Adrenal gland (tissue), 5 donors: ENCODE measurements around the gene ITPKA.

Experiments
- POLR2A ChIP-seq, 2 donors: fragments of 450-650 bp; IDR thresholded peaks; one replicate each; pipeline ENCODE4 v1.6.1; 2017; ENCODE audit warnings: antibody characterized with exemption in 2 of 2, mild to moderate bottlenecking in 2 of 2, moderate library complexity in 1 of 2
- TF ChIP-seq, protein P1 (sequence below), 6 experiments: fragments of 450-650 bp in 4 of 6; fragments of 200-600 bp in 2 of 6; sonication (generic) in 1 of 6; IDR thresholded peaks; 1 replicate in 5 of 6; 2 replicates in 1 of 6; pipeline versions ENCODE4 v1.5.1 to v1.8.0; 2016 to 2021; ENCODE audit warnings: antibody characterized with exemption in 6 of 6, mild to moderate bottlenecking in 2 of 6, moderate library complexity in 1 of 6
- donor health status: DM: no; HTN: no; CAD: no.

DNA sequence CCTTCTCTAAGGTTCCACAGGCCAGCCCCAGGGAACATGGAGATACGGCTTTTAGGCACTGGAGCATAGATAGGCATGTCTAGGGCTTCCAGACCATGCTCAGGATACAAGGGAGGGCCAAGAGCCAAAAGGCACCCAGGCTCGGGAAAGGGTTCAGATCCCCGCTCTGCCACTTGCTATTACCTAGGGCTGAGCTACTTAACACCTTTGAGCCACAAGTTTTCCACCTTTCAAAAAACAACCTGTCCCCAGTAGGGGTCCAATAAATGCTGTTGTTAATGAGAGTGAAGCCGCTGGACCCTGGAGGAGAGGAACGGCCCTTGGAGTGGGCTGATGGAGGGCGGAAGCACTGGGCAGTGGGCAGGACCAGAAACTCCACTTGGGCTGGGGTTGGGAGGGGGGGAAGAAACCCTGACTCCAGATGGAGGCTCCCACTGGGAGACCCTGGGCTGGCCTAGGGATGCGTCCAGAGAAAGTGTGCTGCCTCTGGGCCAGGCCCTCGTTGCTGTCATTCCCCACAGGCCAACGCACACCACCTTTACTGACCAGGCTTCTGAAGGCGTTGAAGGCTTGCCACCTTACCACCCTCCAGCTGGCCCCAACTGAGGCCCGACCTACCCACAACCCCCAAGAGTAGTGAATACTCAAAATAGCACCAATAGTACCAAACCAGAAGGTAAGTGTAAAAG, 8.6 kb upstream of the ITPKA start:
- TF ChIP-seq, protein P1, sequence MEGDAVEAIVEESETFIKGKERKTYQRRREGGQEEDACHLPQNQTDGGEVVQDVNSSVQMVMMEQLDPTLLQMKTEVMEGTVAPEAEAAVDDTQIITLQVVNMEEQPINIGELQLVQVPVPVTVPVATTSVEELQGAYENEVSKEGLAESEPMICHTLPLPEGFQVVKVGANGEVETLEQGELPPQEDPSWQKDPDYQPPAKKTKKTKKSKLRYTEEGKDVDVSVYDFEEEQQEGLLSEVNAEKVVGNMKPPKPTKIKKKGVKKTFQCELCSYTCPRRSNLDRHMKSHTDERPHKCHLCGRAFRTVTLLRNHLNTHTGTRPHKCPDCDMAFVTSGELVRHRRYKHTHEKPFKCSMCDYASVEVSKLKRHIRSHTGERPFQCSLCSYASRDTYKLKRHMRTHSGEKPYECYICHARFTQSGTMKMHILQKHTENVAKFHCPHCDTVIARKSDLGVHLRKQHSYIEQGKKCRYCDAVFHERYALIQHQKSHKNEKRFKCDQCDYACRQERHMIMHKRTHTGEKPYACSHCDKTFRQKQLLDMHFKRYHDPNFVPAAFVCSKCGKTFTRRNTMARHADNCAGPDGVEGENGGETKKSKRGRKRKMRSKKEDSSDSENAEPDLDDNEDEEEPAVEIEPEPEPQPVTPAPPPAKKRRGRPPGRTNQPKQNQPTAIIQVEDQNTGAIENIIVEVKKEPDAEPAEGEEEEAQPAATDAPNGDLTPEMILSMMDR (IDR thresholded peaks at IDR 0.05), result no peak
- no peak for TF ChIP-seq POLR2A (IDR thresholded peaks at IDR 0.05)
